GM11168 (cell line): ENCODE data around the gene TNS4.
"Not testable (repeated sequence)": the region's sequence is repeated elsewhere in the genome, so short reads cannot be mapped to it uniquely, and the experiment has no call there.

Experiments
- in situ Hi-C: fragments of 300-500 bp; cut with MboI; formaldehyde crosslinking; loops from one replicate; pipeline ENCODE4 v1.12.0; 2022; ENCODE audit warnings: low sequenced_read_pairs; ENCODE audit not compliant: unreplicated experiment

The TNS4 gene

GRCh38 chr17:40501499-40501911, at the start of gene TNS4:
Gene TNS4, minus strand, starts transcription at chr17:40501623. Its CDS starts 5,198 bp downstream, at chr17:40496425.
- in situ Hi-C loops, result no loop called here

DNA sequence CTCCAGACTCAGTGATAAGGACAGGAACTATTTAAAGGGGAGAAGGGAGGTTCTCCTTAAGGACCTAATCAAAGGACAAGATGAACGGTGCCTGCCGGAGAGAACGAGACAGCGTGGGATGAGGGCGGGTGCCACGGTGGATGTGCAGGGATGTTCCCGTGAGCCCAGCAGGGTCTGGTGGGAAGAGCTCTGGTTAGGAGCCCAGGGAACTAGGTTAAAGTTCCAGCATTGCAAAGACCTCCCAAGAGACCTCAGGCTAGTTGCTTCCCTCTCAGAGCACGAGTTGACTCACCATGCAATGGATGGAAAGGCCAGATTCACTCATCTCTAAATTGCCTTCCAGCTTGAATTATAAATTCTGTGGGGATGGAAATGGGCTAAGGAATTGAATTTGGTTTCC, 49.2 kb upstream of the TNS4 start:
- in situ Hi-C loops, result no loop called here

- in situ Hi-C loops, result no loop called here
Measured at GRCh38 chr17:40548982-40549685, 47.7 kb upstream of the TNS4 start.

- in situ Hi-C loops, result no loop called here
Measured at GRCh38 chr17:40548491-40548981, 47.1 kb upstream of the TNS4 start.

DNA sequence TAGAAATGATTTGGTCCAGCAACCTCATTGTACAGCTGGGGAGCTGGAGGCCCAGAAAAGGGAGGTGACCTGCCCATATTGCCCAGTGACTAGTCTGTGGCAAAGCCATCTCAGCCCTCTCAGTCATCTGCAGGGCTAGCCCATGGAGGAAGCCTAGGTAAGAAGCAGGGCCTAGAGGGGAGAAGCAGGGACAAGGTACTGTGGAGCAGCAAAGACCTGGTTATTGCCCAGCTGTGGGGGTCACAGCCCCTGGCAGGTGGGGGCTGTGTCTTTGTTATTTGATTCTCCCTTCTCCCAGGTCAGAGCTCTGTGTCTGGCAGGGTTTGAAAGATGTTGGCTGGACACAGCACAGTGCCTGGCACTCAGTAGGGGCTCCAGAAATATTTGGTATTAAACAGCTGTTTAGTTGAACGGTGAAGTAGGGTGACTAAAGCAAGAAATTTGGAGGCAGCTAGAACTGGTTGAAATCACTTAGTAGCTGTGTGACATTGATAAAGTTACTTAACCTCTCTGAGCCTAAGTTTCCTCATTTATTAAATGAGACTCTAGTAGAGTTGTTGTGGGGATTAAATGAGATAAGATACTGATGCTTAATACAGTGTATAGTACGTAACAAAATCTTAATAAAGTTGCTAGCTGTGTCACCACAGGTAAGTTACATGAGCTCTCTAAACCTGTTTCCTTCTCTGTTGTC, 46.5 kb upstream of the TNS4 start:
- in situ Hi-C loops, result no loop called here

DNA sequence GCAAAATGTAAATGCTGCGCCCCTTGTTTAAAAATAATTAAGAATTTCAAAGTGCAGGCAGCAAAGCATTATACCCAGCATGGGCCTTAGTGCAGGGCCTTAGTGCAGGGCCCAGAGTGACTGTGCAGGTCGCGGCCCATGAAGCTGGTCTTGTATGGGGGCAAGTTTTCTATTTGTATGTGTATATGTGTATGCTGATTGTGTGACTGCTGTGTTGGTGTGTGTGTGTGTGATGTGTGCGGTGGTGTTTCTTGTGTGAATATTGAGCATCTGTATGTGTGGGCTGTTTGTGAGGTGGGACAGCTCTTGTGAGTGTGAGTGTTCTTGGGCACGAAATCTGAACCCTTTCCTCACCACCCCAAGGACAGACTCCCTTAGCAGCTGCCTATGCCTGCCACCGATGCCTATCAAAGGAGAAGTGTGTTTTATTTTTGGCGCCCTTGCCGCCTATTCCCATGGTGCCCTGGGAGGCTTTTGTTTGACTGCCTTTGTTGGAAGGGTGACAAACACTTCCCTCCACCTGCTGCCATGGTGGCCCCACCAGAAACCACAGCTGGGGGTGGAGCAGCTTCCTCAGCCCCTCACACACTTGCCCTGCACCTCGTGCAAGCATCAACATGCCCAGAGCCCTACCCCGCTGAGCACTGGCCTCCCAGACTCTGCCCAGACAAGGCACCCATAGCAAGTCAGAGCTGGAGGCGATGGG, 45.8 kb upstream of the TNS4 start:
- in situ Hi-C loops, result no loop called here

DNA sequence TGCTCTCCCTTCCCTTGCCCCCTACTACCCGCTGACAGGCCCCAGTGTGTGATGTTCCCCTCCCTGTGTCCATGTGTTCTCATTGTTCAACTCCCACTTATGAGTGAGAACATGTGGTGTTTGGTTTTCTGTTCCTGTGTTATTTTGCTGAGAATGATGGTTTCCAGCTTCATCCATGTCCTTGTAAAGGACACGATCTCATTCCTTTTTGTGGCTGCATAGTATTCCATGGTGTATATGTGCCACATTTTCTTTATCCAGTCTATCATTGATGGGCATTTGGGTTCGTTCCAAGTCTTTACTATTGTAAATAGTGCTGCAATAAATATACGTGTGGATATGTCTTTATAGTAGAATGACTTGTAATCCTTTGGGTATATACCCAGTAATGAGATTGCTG, 45.1 kb upstream of the TNS4 start:
- in situ Hi-C loops, result not testable (repeated sequence)

GRCh38 chr17:40545660-40546059, 44.2 kb upstream of the TNS4 start:
- in situ Hi-C loops, result no loop called here

- in situ Hi-C loops, result no loop called here
Measured at GRCh38 chr17:40542558-40543411, 41.4 kb upstream of the TNS4 start.

DNA sequence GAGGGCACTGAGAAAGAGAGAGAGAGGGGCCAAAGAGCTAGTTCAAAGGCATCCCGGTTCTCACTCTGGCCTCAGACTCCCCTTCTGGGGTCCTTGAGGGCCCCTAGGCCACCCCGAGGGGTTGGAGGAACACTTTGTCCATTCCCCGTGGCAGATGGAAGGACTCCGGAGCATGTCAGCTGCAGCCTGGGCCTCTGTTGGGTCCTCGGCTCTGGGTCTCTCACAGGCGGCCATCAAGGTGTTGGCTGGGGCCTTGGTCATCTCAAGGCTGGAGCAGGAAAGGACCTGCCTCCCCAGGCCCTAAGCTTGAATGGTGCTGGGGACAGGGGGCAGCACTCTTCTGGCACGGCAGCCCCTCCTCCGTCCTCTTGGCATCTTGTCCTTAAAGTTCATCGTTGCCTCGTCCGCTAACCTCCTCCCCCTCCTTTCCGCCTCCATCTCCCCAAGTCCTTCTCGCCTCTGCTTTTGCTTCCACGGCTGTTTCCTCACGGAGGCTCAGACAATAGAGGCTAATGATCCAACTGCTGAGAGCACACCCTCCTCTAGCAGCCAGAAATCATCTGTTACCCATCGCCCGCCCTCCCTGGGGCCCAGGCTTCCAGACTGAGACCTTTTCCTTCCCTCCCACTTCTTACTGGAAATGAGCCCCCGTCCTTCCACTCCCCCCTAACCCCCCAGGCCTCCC, 40.6 kb upstream of the TNS4 start:
- in situ Hi-C loops, result no loop called here

GRCh38 chr17:40541060-40541872, 39.8 kb upstream of the TNS4 start:
- in situ Hi-C loops, result no loop called here

- in situ Hi-C loops, result no loop called here
Measured at GRCh38 chr17:40540448-40540847, 39.0 kb upstream of the TNS4 start.

- in situ Hi-C loops, result loop anchor here (10.0 kb wide), 2 partner anchors 105 to 175 kb away; partner anchors contain the start of gene GJD3
Measured at GRCh38 chr17:40539711-40540411, 38.4 kb upstream of the TNS4 start.

- in situ Hi-C loops, result loop anchor here (10.0 kb wide), 2 partner anchors 104 to 174 kb away; partner anchors contain the start of gene GJD3
Measured at GRCh38 chr17:40538936-40539705, 37.7 kb upstream of the TNS4 start.

DNA sequence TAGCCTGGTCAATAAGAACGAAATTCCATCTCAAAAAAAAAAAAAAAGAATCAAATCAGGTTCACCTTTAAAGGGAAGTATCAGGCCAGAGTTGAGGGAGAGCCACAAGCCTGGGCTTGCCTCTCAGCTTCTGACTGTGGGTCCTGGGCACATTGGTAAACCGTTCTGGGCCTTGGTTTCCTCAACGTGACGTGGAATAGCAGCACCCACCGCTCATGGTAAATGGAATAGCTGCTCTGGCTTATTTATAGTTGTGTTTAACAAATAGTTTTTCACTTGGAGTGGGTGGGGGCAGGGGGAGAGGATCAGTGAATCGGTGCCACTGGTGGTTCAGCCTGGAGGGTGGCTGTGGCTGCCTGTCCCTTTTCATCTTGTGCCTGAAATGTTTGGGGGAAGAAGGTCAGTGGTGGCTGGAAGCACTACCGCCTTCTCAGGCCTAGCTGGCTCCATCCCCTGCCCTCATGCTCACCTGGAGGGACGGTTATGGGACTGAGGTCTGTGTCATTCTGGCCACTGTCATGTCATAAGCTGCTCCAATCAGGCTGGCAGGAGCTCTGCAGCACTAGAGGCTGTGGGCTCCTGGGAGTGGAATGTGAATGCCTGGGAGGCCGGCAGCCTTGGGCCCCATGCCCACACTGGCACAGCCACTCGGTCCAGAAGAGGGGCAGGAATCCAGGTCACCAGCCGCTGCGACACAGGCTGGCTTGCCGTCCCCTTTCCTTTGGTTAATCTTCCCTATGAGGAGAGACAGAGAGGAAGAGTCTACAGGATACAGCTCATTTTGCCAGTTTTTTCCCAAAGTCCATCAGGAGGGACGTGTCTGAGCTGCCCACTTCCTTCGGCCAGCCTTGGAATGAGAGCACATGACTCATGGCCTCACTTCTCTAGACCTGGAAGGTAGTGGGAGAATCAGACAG, 36.9 kb upstream of the TNS4 start:
- in situ Hi-C loops, result loop anchor here (10.0 kb wide), 2 partner anchors 103 to 173 kb away; partner anchors contain the start of gene GJD3
